Thoracic aorta (tissue), 2 donors: ENCODE measurements around the gene TAL1. TPM values are rescaled to one million over a fixed set of nuclear protein-coding genes. Genes with fewer than 3 reads are reported as not detected.

Experiments used
- ATAC-seq: fragments of 150-250 bp; one replicate; pipeline ENCODE4 v1.8.0; 2017; ENCODE audit warnings: low read depth; ENCODE audit not compliant: insufficient number of reproducible peaks, low FRiP score
- DNase-seq: peaks from one replicate; pipeline ENCODE4 v3.0.0-alpha.2; 2020; ENCODE audit warnings: low spot score
- H3K27ac ChIP-seq, 2 donors: fragments of 200-600 bp; sonication (generic); 1 replicate in 1 of 2; 2 replicates in 1 of 2; pipeline ENCODE4 v1.5.1; 2016; ENCODE audit warnings: mild to moderate bottlenecking in 2 of 2, moderate library complexity in 2 of 2
- H3K27me3 ChIP-seq: fragments of 200-600 bp; sonication (generic); replicated peaks from 2 replicates; pipeline ENCODE4 v1.6.0; 2016; ENCODE audit warnings: mild to moderate bottlenecking; ENCODE audit not compliant: insufficient read depth
- H3K36me3 ChIP-seq: fragments of 200-600 bp; sonication (generic); one replicate; pipeline ENCODE4 v1.5.1; 2016
- H3K4me1 ChIP-seq, 2 donors: fragments of 200-600 bp; sonication (generic); 1 replicate in 1 of 2; 2 replicates in 1 of 2; pipeline versions ENCODE4 v1.5.1 to v1.6.0; 2016; ENCODE audit warnings: low read depth in 2 of 2, mild to moderate bottlenecking in 1 of 2; ENCODE audit not compliant: control insufficient read depth in 1 of 2
- H3K4me3 ChIP-seq: fragments of 200-600 bp; sonication (generic); 2 replicates; pipeline ENCODE4 v1.5.1; 2016; ENCODE audit warnings: mild to moderate bottlenecking
- H3K9me3 ChIP-seq: fragments of 200-600 bp; sonication (generic); 2 replicates; pipeline ENCODE4 v1.5.1; 2016
- CTCF ChIP-seq: fragments of 200-600 bp; sonication (generic); IDR thresholded peaks from one replicate; pipeline ENCODE4 v1.5.1; 2019; ENCODE audit warnings: antibody characterized with exemption
- total RNA-seq, 2 donors: library from RNA; depleted of rRNA; stranded (reverse); fragments of >200 nt; gene quantifications; one replicate each; pipeline versions ENCODE4 v1.1.0 to v1.2.3, GENCODE V29; 2016

Gene TAL1
- total RNA-seq, 2 donors from 2014 or later = 2.4 to 3.0 TPM

- TF ChIP-seq CTCF = no peak
- no peaks in the 10 kb centered on the region for H3K27me3 ChIP-seq
- no peak overlapping the region for H3K27ac ChIP-seq
- no peak overlapping the region for H3K4me3 ChIP-seq
- ATAC-seq (no peak), DNase-seq (no peak)
- H3K9me3 ChIP-seq = no peaks in the 10 kb centered on the region
- H3K36me3 ChIP-seq = no peaks in the 10 kb centered on the region
- H3K4me1 ChIP-seq = no peaks in the 10 kb centered on the region
These were observed 25.2 kb upstream of the TAL1 start for GRCh38 chr1:47257224-47257623.

GRCh38 chr1:47252795-47253194, 20.8 kb upstream of the TAL1 start:
- no peak overlapping the region for H3K4me3 ChIP-seq
- H3K9me3 ChIP-seq = no peaks in the 10 kb centered on the region
- H3K27ac ChIP-seq = no peak overlapping the region
- no peak for TF ChIP-seq CTCF
- no peaks in the 10 kb centered on the region for H3K27me3 ChIP-seq
- no peak for DNase-seq
- no peaks in the 10 kb centered on the region for H3K4me1 ChIP-seq
- no peak for ATAC-seq
- H3K36me3 ChIP-seq = no peaks in the 10 kb centered on the region

- Histone ChIP-seq H3K36me3 (no peaks in the 10 kb centered on the region), H3K4me1 (no peaks in the 10 kb centered on the region), H3K9me3 (no peaks in the 10 kb centered on the region), H3K27ac (no peak overlapping the region), H3K27me3 (no peaks in the 10 kb centered on the region), H3K4me3 (no peak overlapping the region)
- TF ChIP-seq CTCF = no peak
- no peak for ATAC-seq
- DNase-seq = no peak
These were observed 20.3 kb upstream of the TAL1 start for GRCh38 chr1:47252369-47252768.

GRCh38 chr1:47249755-47250154, 17.7 kb upstream of the TAL1 start:
- H3K27me3 ChIP-seq = no peaks in the 10 kb centered on the region
- H3K36me3 ChIP-seq = no peaks in the 10 kb centered on the region
- DNase-seq = no peak
- ATAC-seq = no peak
- H3K4me3 ChIP-seq = no peak overlapping the region
- no peak overlapping the region for H3K27ac ChIP-seq
- no peaks in the 10 kb centered on the region for H3K4me1 ChIP-seq
- H3K9me3 ChIP-seq = no peaks in the 10 kb centered on the region
- TF ChIP-seq CTCF = no peak

GRCh38 chr1:47244339-47244862, 12.4 kb upstream of the TAL1 start:
- H3K27me3 ChIP-seq = no peaks in the 10 kb centered on the region
- no peak overlapping the region for H3K4me3 ChIP-seq
- no peaks in the 10 kb centered on the region for H3K36me3 ChIP-seq
- no peak for TF ChIP-seq CTCF
- no peak for DNase-seq
- H3K9me3 ChIP-seq = no peaks in the 10 kb centered on the region
- no peaks in the 10 kb centered on the region for H3K4me1 ChIP-seq
- no peak for ATAC-seq
- no peak overlapping the region for H3K27ac ChIP-seq
